IMR-90 (cell line): ENCODE results near the gene PLA2G2C. TPM values are rescaled to one million over a fixed set of nuclear protein-coding genes. Genes with fewer than 3 reads are reported as not detected.

ENCODE experiments used
- ATAC-seq: fragments of 200-7000 bp; cut with Tn5 transposase; 2 replicates; pipeline ENCODE4 v1.9.1; 2020; ENCODE audit warnings: low read depth, mild to moderate bottlenecking, moderate library complexity
- BruUV-seq: library from RNA; stranded (reverse); fragments of 400-500 nt; replicated peaks from 2 replicates; lab custom pipeline; 2021; lab: Mats Ljungman, UMichigan
- CTCF ChIA-PET: fragments of 300-600 bp; formaldehyde crosslinking; extraction: SDS; loops from one replicate; lab custom pipeline; 2021; ENCODE audit warnings: antibody characterized with exemption; lab: Yijun Ruan, JAX
- POLR2A ChIA-PET: fragments of 300-600 bp; sonication (Branson Sonifier 250); formaldehyde crosslinking; loops from one replicate; lab custom pipeline; 2022; ENCODE audit warnings: antibody characterized with exemption; ENCODE audit not compliant: unreplicated experiment; lab: Charles Lee
- DNase-seq: peaks from one replicate; pipeline ENCODE4 v3.0.0; 2013
- H2AFZ ChIP-seq: replicated peaks from 2 replicates; pipeline ENCODE3; 2013; ENCODE audit warnings: low read length, mild to moderate bottlenecking; ENCODE audit not compliant: poor library complexity
- H2AK5ac ChIP-seq: 2 replicates; pipeline ENCODE4 v1.6.1; 2013; ENCODE audit warnings: low read depth, low read length, inconsistent platforms
- H2AK9ac ChIP-seq: replicated peaks from 2 replicates; pipeline ENCODE3; 2013; ENCODE audit warnings: mild to moderate bottlenecking, low read depth, low read length, moderate library complexity; ENCODE audit not compliant: poor library complexity
- H2BK120ac ChIP-seq: 2 replicates; pipeline ENCODE4 v1.6.1; 2013; ENCODE audit warnings: low read depth, low read length, inconsistent platforms
- H2BK15ac ChIP-seq: 3 replicates; pipeline ENCODE4 v1.6.1; 2013; ENCODE audit warnings: low read depth, low read length, inconsistent platforms
- H2BK20ac ChIP-seq: 2 replicates; pipeline ENCODE4 v1.6.1; 2013; ENCODE audit warnings: low read depth, mild to moderate bottlenecking, inconsistent platforms, low read length, moderate library complexity
- H2BK5ac ChIP-seq: 2 replicates; pipeline ENCODE4 v1.6.1; 2013; ENCODE audit warnings: mild to moderate bottlenecking, low read depth, low read length, inconsistent platforms; ENCODE audit not compliant: poor library complexity, severe bottlenecking
- H3K14ac ChIP-seq: replicated peaks from 2 replicates; pipeline ENCODE4 v1.6.1; 2013; ENCODE audit warnings: low read depth, low read length, inconsistent platforms
- H3K18ac ChIP-seq: 2 replicates; pipeline ENCODE4 v1.6.1; 2013; ENCODE audit warnings: low read depth, low read length, control low read depth
- H3K23ac ChIP-seq: 2 replicates; pipeline ENCODE4 v1.6.1; 2013; ENCODE audit warnings: low read depth, low read length, inconsistent platforms
- H3K27ac ChIP-seq: 2 replicates; pipeline ENCODE4 v1.5.1; 2013; ENCODE audit warnings: mild to moderate bottlenecking, control low read depth, low read length; ENCODE audit not compliant: insufficient read depth
- H3K27me3 ChIP-seq: 2 replicates; pipeline ENCODE4 v1.6.1; 2013; ENCODE audit warnings: low read length; ENCODE audit not compliant: control insufficient read depth, insufficient read depth
- H3K36me3 ChIP-seq: 2 replicates; pipeline ENCODE4 v1.6.1; 2013; ENCODE audit warnings: low read length, mixed read lengths; ENCODE audit not compliant: control insufficient read depth, insufficient read depth
- H3K4ac ChIP-seq: 2 replicates; pipeline ENCODE4 v1.6.1; 2013; ENCODE audit warnings: low read depth, low read length, inconsistent platforms
- H3K4me1 ChIP-seq: 2 replicates; pipeline ENCODE4 v1.6.1; 2013; ENCODE audit warnings: low read length, mixed read lengths; ENCODE audit not compliant: control insufficient read depth, insufficient read depth
- H3K4me2 ChIP-seq: 2 replicates; pipeline ENCODE4 v1.6.1; 2013; ENCODE audit warnings: low read depth, mild to moderate bottlenecking, control low read depth, low read length, moderate library complexity
- H3K4me3 ChIP-seq: 2 replicates; pipeline ENCODE4 v1.5.1; 2013; ENCODE audit warnings: low read depth, mild to moderate bottlenecking, control low read depth, low read length, moderate library complexity; ENCODE audit not compliant: insufficient read depth
- H3K56ac ChIP-seq: 2 replicates; pipeline ENCODE4 v1.6.1; 2013; ENCODE audit warnings: low read length, inconsistent platforms; ENCODE audit not compliant: insufficient read depth; ENCODE audit errors: extremely low read depth
- H3K79me1 ChIP-seq, 2 experiments: 2 replicates each; pipeline ENCODE4 v1.6.1; 2013; ENCODE audit warnings: low read length in 2 of 2, inconsistent platforms in 1 of 2, low read depth in 1 of 2
- H3K9ac ChIP-seq: 2 replicates; pipeline ENCODE4 v1.6.1; 2013; ENCODE audit warnings: low read depth, low read length, control low read depth
- H3K9me1 ChIP-seq: 2 replicates; pipeline ENCODE4 v1.6.1; 2013; ENCODE audit warnings: low read length, inconsistent platforms; ENCODE audit not compliant: insufficient read depth
- H3K9me3 ChIP-seq: 2 replicates; pipeline ENCODE4 v1.6.1; 2013; ENCODE audit warnings: low read length; ENCODE audit not compliant: control insufficient read depth, insufficient read depth
- H4K20me1 ChIP-seq: 2 replicates; pipeline ENCODE4 v1.6.1; 2013; ENCODE audit warnings: low read length, inconsistent platforms; ENCODE audit not compliant: insufficient read depth
- H4K5ac ChIP-seq: 2 replicates; pipeline ENCODE4 v1.6.1; 2013; ENCODE audit warnings: mild to moderate bottlenecking, low read depth, low read length, control low read depth
- H4K8ac ChIP-seq, 2 experiments: 2 replicates each; pipeline ENCODE4 v1.6.1; 2013; ENCODE audit warnings: low read depth in 2 of 2, low read length in 2 of 2, control low read depth in 1 of 2, inconsistent platforms in 1 of 2
- H4K91ac ChIP-seq: 2 replicates; pipeline ENCODE4 v1.6.1; 2013; ENCODE audit warnings: low read depth, low read length, inconsistent platforms; ENCODE audit not compliant: insufficient read depth
- CTCF ChIP-seq: conservative IDR thresholded peaks from 2 replicates; pipeline ENCODE4 v1.5.1; 2012; ENCODE audit warnings: mild to moderate bottlenecking, low read depth, low read length, improper control_type of control experiment
- ELK1 ChIP-seq: fragments of 150-350 bp; IDR thresholded peaks from 2 replicates; pipeline ENCODE4 v1.6.1; 2016; ENCODE audit warnings: low read depth, mild to moderate bottlenecking, low read length, moderate library complexity, borderline replicate concordance
- MAFK ChIP-seq: IDR thresholded peaks from 2 replicates; pipeline ENCODE4 v1.6.1; 2012; ENCODE audit warnings: low read depth, low read length, improper control_type of control experiment
- MAZ ChIP-seq: IDR thresholded peaks from 2 replicates; pipeline ENCODE4 v1.6.1; 2012; ENCODE audit warnings: low read depth, mild to moderate bottlenecking, low read length, improper control_type of control experiment, moderate library complexity, borderline replicate concordance
- MXI1 ChIP-seq: IDR thresholded peaks from 2 replicates; pipeline ENCODE4 v1.6.1; 2012; ENCODE audit warnings: low read depth, mild to moderate bottlenecking, low read length, moderate library complexity, borderline replicate concordance
- NFE2L2 ChIP-seq: fragments of 150-350 bp; IDR thresholded peaks from 2 replicates; pipeline ENCODE4 v1.6.1; 2016; ENCODE audit warnings: low read depth, mild to moderate bottlenecking, low read length
- POLR2A ChIP-seq: IDR thresholded peaks from 2 replicates; pipeline ENCODE4 v1.6.1; 2012; ENCODE audit warnings: mild to moderate bottlenecking, low read depth, low read length
- RAD21 ChIP-seq: IDR thresholded peaks from 2 replicates; pipeline ENCODE4 v1.6.1; 2012; ENCODE audit warnings: low read length, improper control_type of control experiment
- RCOR1 ChIP-seq: IDR thresholded peaks from 2 replicates; pipeline ENCODE4 v1.6.1; 2012; ENCODE audit warnings: mild to moderate bottlenecking, low read length, improper control_type of control experiment; ENCODE audit not compliant: insufficient replicate concordance
- RFX5 ChIP-seq: IDR thresholded peaks from 2 replicates; pipeline ENCODE4 v1.8.0; 2012; ENCODE audit warnings: low read depth, mild to moderate bottlenecking, low read length, moderate library complexity
- SMC3 ChIP-seq: fragments of 150-350 bp; IDR thresholded peaks from 2 replicates; pipeline ENCODE4 v1.6.1; 2016; ENCODE audit warnings: low read depth, mild to moderate bottlenecking, antibody characterized with exemption, low read length, moderate library complexity
- USF2 ChIP-seq: fragments of 150-350 bp; IDR thresholded peaks from 2 replicates; pipeline ENCODE4 v1.6.1; 2017; ENCODE audit warnings: mild to moderate bottlenecking, antibody characterized with exemption, low read length, low read depth
- WGBS, 2 experiments: methylation state at CpG; one replicate each; pipeline versions ENCODE4 v1.1.5 to v1.1.7; 2013; ENCODE audit warnings: missing lambda C conversion rate in 2 of 2; ENCODE audit not compliant: insufficient read length in 1 of 2; ENCODE audit errors: extremely low coverage in 2 of 2; 5-methylcytosine and 5-hydroxymethylcytosine counted together
- dilution Hi-C: fragments of 300-500 bp; cut with HindIII; formaldehyde crosslinking; loops from one replicate; pipeline ENCODE4 v1.14.3; 2018; ENCODE audit warnings: low sequenced_read_pairs; ENCODE audit not compliant: unreplicated experiment
- in situ Hi-C: fragments of 300-500 bp; cut with MboI; formaldehyde crosslinking; loops from 3 replicates; pipeline ENCODE4 v1.14.3; 2019; ENCODE audit warnings: low sequenced_read_pairs, inconsistent platforms, mixed read lengths
- intact Hi-C: fragments of 100-400 bp; cut with micrococcal nuclease; formaldehyde crosslinking; loops from 2 replicates; pipeline ENCODE4 v1.10.0; 2022
- polyA plus RNA-seq, 3 experiments: library from polyadenylated mRNA; depleted of rRNA; stranded (reverse); fragments of >200 nt; gene quantifications; 2 replicates each; pipeline ENCODE4 v1.2.3, GENCODE V29; 2012; ENCODE audit warnings: low replicate concordance in 1 of 3
- total RNA-seq: library from RNA; depleted of rRNA; stranded (reverse); fragments of >200 nt; gene quantifications from 2 replicates; pipeline ENCODE4 v1.2.3, GENCODE V29; 2012

The PLA2G2C gene
- total and polyA plus RNA-seq, 2 of the 4 experiments (the other 2 are of a cell fraction), result not detected

- Histone ChIP-seq H3K36me3 (no peaks in the 10 kb centered on the region), H4K91ac (no peak overlapping the region), H2BK15ac (no peak overlapping the region), H4K20me1 (no peaks in the 10 kb centered on the region), H2AFZ (no peak overlapping the region), H3K9me3 (no peaks in the 10 kb centered on the region), H3K4ac (no peak overlapping the region), H3K27ac (no peak overlapping the region), H2BK5ac (no peak overlapping the region), H2AK9ac (no peak overlapping the region), H3K9ac (no peak overlapping the region), H3K23ac (no peak overlapping the region), H4K5ac (no peak overlapping the region), H2BK20ac (no peak overlapping the region), H3K18ac (no peak overlapping the region), H3K79me1 (no peaks in the 10 kb centered on the region), H3K4me3 (no peak overlapping the region), H3K27me3 (peaks cover 2% of the 10 kb centered on the region), H3K9me1 (no peaks in the 10 kb centered on the region), H3K14ac (no peak overlapping the region), H4K8ac (no peak overlapping the region), H3K4me1 (no peaks in the 10 kb centered on the region), H2BK120ac (no peak overlapping the region), H2AK5ac (no peak overlapping the region), H3K56ac (no peak overlapping the region), H3K4me2 (no peak overlapping the region)
- BruUV-seq, result no TSS peak
- ATAC-seq (no peak), DNase-seq (no peak)
- no peak for TF ChIP-seq RAD21
- no peak for TF ChIP-seq MAFK
- TF ChIP-seq MAZ, result no peak
- no peak for TF ChIP-seq MXI1
- no peak for TF ChIP-seq RCOR1
- no peak for TF ChIP-seq POLR2A
- TF ChIP-seq ELK1, result no peak
- no peak for TF ChIP-seq SMC3
- no peak for TF ChIP-seq USF2
- TF ChIP-seq NFE2L2, result no peak
- no peak for TF ChIP-seq RFX5
- TF ChIP-seq CTCF, result no peak
- intact Hi-C loops (no loop called here), in situ Hi-C loops (no loop called here), dilution Hi-C loops (no loop called here)
- POLR2A ChIA-PET, result no interaction called here
- CTCF ChIA-PET, result no interaction called here
- no CpG with 5 or more reads among the region's 10 CpGs for WGBS, 2 experiments
Measured at GRCh38 chr1:20126806-20127440, 59.4 kb downstream of the PLA2G2C start.
